ENCODE results near the gene ALKBH5.
A peak's percentile ranks its signal among the peaks of the same experiment; 100 is the strongest.

Gene ALKBH5

DNA sequence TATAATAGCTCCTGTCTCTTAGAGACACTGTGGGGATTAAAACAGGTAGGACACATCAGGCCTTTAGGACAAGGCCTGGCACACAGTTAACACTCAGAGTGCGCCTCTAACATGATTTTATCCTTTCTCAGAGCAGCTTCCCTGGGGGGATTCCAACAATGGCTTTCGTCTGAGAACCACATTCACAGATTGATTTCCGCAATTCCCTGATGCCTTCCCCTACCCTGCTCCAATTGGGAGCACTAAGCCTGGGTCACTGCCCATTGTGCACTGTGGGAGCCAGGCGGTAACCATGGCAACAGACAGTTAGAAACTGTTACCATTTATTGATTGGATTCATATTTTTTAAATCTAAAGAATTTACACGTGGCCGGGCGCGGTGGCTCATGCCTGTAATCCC lies 5.9 kb upstream of the ALKBH5 start:
- H2AFZ ChIP-seq, result no peak overlapping the region
- H3K4me3 ChIP-seq (ENCODE audit: low read depth, low read length), result no peak overlapping the region
- no peaks in the 10 kb centered on the region for H3K9me3 ChIP-seq (ENCODE audit: control insufficient read depth, low read length)
- no peak overlapping the region for H3K4me2 ChIP-seq (ENCODE audit: low read length)
- H3K27ac ChIP-seq, result no peak overlapping the region
- no peaks in the 10 kb centered on the region for H3K27me3 ChIP-seq (ENCODE audit: control insufficient read depth, insufficient read depth, low read length)
- no peaks in the 10 kb centered on the region for H3K79me2 ChIP-seq
- peaks cover 7% of the 10 kb centered on the region for H3K4me1 ChIP-seq
- H3K36me3 ChIP-seq (ENCODE audit: control insufficient read depth, insufficient read depth, low read length), result no peaks in the 10 kb centered on the region
- H3K9ac ChIP-seq, result no peak overlapping the region
- TF ChIP-seq, protein P1, sequence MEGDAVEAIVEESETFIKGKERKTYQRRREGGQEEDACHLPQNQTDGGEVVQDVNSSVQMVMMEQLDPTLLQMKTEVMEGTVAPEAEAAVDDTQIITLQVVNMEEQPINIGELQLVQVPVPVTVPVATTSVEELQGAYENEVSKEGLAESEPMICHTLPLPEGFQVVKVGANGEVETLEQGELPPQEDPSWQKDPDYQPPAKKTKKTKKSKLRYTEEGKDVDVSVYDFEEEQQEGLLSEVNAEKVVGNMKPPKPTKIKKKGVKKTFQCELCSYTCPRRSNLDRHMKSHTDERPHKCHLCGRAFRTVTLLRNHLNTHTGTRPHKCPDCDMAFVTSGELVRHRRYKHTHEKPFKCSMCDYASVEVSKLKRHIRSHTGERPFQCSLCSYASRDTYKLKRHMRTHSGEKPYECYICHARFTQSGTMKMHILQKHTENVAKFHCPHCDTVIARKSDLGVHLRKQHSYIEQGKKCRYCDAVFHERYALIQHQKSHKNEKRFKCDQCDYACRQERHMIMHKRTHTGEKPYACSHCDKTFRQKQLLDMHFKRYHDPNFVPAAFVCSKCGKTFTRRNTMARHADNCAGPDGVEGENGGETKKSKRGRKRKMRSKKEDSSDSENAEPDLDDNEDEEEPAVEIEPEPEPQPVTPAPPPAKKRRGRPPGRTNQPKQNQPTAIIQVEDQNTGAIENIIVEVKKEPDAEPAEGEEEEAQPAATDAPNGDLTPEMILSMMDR (IDR thresholded peaks at IDR 0.05), result no peak

GRCh38 chr17:18179196-18179595 lies 4.4 kb upstream of the ALKBH5 start:
- H3K9ac ChIP-seq, result no peak overlapping the region
- H3K79me2 ChIP-seq, result peaks cover 5% of the 10 kb centered on the region
- H3K27me3 ChIP-seq (ENCODE audit: control insufficient read depth, insufficient read depth, low read length), result no peaks in the 10 kb centered on the region
- H2AFZ ChIP-seq, result no peak overlapping the region
- peaks cover 7% of the 10 kb centered on the region for H3K4me1 ChIP-seq
- H3K4me3 ChIP-seq (ENCODE audit: low read depth, low read length), result no peak overlapping the region
- TF ChIP-seq, protein P1 (IDR thresholded peaks at IDR 0.05), result no peak
- H3K36me3 ChIP-seq (ENCODE audit: control insufficient read depth, insufficient read depth, low read length), result no peaks in the 10 kb centered on the region
- no peak overlapping the region for H3K27ac ChIP-seq
- no peak overlapping the region for H3K4me2 ChIP-seq (ENCODE audit: low read length)
- H3K9me3 ChIP-seq (ENCODE audit: control insufficient read depth, low read length), result no peaks in the 10 kb centered on the region

- H3K36me3 ChIP-seq (ENCODE audit: control insufficient read depth, insufficient read depth, low read length), result no peaks in the 10 kb centered on the region
- no peaks in the 10 kb centered on the region for H3K9me3 ChIP-seq (ENCODE audit: control insufficient read depth, low read length)
- TF ChIP-seq, protein P1 (IDR thresholded peaks at IDR 0.05), result no peak
- H3K27ac ChIP-seq, result no peak overlapping the region
- no peak overlapping the region for H2AFZ ChIP-seq
- H3K79me2 ChIP-seq, result peaks cover 11% of the 10 kb centered on the region
- no peak overlapping the region for H3K4me3 ChIP-seq (ENCODE audit: low read depth, low read length)
- peaks cover 7% of the 10 kb centered on the region for H3K4me1 ChIP-seq
- no peak overlapping the region for H3K9ac ChIP-seq
- no peaks in the 10 kb centered on the region for H3K27me3 ChIP-seq (ENCODE audit: control insufficient read depth, insufficient read depth, low read length)
- no peak overlapping the region for H3K4me2 ChIP-seq (ENCODE audit: low read length)
Observed at GRCh38 chr17:18179804-18180203, 3.8 kb upstream of the ALKBH5 start.

DNA sequence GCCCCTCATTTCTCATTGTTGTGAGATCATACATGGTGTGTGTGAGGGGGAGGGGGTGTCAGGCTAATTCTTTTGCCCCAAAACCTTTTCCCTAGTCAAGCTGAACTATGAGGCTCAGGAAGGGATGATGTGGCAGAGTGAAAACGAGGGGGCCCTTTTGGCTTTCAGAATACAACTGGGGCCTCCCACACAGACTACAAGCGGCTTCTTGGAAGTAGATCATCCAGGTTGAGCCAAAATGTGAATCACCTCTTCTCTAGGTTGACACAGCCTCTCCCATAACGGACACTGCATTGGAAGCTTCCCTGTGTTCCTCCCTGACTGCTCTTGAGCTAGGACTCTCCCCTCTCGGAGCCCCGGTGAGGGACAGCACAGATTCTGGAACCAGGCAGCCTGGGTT lies 2.3 kb upstream of the ALKBH5 start:
- H3K4me1 ChIP-seq, result peaks cover 18% of the 10 kb centered on the region
- peaks cover 24% of the 10 kb centered on the region for H3K79me2 ChIP-seq
- no peak overlapping the region for H2AFZ ChIP-seq
- H3K9ac ChIP-seq, result no peak overlapping the region
- no peaks in the 10 kb centered on the region for H3K27me3 ChIP-seq (ENCODE audit: control insufficient read depth, insufficient read depth, low read length)
- H3K9me3 ChIP-seq (ENCODE audit: control insufficient read depth, low read length), result no peaks in the 10 kb centered on the region
- no peak overlapping the region for H3K4me3 ChIP-seq (ENCODE audit: low read depth, low read length)
- H3K4me2 ChIP-seq (ENCODE audit: low read length), result no peak overlapping the region
- no peaks in the 10 kb centered on the region for H3K36me3 ChIP-seq (ENCODE audit: control insufficient read depth, insufficient read depth, low read length)
- no peak overlapping the region for H3K27ac ChIP-seq
- TF ChIP-seq, protein P1 (IDR thresholded peaks at IDR 0.05), result no peak

DNA sequence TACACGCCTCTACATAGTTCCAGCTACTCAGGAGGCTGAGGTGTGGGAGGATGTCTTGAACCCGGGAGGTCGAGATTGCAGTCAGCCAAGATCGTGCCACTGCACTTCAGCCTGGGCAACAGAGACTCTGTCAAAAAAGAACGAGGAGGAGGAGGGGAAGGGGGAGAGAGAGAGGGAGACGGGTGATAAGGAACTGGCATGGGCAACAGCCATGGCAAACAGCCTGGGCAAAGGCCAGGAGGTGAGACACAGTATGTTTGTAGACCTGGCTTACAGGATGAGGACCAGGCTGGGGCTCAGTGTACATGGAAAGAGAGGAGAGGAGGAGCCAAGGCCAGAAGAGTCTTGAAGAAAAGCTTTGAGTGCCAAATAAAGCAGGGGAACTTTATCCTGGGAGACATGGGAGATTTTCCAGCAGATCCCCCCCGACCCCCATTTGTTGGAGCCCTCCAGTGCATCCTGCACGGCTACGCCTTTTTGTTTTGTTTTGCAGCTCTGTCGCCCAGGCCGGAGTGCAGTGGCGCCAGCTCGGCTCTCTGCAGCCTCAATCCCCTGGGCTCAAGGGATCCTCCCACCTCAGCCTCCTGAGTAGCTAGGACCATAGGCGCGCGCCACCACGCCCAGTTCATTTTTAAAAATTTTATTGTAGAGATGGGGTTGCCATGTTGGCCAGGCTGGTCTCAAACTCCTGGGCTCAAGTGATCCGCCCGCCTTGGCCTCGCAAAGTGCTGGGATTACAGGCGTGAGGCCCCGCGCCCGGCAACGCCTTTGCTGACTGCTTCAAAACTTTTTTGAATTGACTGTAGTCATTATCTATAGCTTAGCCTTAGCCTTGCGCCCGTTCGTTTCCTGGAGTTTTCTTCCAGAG lies 1.3 kb upstream of the ALKBH5 start:
- peak overlapping the region; percentile 98 for H3K27ac ChIP-seq
- peak overlapping the region; percentile 90 for H3K4me3 ChIP-seq (ENCODE audit: low read depth, low read length)
- no peaks in the 10 kb centered on the region for H3K9me3 ChIP-seq (ENCODE audit: control insufficient read depth, low read length)
- H3K79me2 ChIP-seq, result peaks cover 33% of the 10 kb centered on the region
- peak overlapping the region; percentile 99 for H3K4me2 ChIP-seq (ENCODE audit: low read length)
- H3K4me1 ChIP-seq, result peaks cover 23% of the 10 kb centered on the region
- H3K36me3 ChIP-seq (ENCODE audit: control insufficient read depth, insufficient read depth, low read length), result no peaks in the 10 kb centered on the region
- H3K27me3 ChIP-seq (ENCODE audit: control insufficient read depth, insufficient read depth, low read length), result no peaks in the 10 kb centered on the region
- H2AFZ ChIP-seq, result peak overlapping the region; percentile 97
- H3K9ac ChIP-seq, result peak overlapping the region; percentile 75
- TF ChIP-seq, protein P1 (IDR thresholded peaks at IDR 0.05), result no peak
